GM12891 (cell line): ENCODE data around the gene PHRF1.

Experiments
- PAX5 ChIP-seq: IDR thresholded peaks from 2 replicates; pipeline ENCODE4 v1.6.1; 2011; ENCODE audit warnings: low read length, moderate library complexity, mild to moderate bottlenecking; ENCODE audit not compliant: insufficient read depth, severe bottlenecking
- POLR2A ChIP-seq: IDR thresholded peaks from 2 replicates; pipeline ENCODE4 v1.6.1; 2011; ENCODE audit warnings: low read depth, low read length, control low read depth
- POLR2AphosphoS5 ChIP-seq: IDR thresholded peaks from 2 replicates; pipeline ENCODE4 v1.6.1; 2011; ENCODE audit warnings: low read depth, low read length, control low read depth
- SPI1 ChIP-seq: IDR thresholded peaks from 2 replicates; pipeline ENCODE4 v1.6.1; 2011; ENCODE audit warnings: low read depth, low read length, control low read depth
- TAF1 ChIP-seq: IDR thresholded peaks from 2 replicates; pipeline ENCODE4 v1.6.1; 2011; ENCODE audit warnings: low read depth, low read length, control low read depth

DNA sequence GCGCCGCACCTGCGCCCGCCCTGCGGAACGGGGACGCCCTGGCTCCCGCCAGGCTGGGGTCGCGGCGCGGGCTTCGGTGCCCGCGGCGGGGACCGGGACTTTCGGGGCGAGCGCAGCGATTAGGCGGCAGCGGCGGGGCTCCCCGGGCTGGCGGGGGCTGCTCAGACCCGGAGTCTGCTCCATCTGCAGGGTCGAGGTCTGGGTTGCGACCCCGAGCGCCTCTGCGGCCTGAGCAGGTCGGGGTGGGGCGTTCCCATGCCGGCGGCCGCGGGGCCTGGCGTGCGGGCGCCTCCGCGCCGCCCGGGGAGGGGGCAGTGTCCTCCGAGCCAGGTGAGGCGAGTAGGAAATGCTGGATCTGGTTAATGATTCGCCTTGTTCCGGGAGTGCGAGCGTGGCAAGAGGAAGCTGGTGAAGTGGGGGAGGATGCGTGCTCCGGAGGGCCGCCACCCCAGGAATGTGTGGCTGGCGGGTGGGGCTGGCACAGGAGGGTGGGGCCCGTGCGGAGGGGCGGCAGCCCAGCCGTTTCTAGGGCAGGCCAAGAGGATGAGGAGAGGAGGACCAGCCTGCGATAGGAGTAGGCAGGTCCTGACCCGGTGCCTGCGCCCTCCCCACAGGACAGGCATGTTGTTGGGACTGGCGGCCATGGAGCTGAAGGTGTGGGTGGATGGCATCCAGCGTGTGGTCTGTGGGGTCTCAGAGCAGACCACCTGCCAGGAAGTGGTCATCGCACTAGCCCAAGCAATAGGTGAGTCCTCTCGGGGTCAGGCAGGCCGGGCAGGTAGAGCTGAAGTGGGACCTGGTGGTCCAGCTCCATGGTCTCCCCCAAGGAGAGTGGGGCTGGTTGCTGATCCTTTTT is 14.9 kb upstream of the PHRF1 start:
- TF ChIP-seq POLR2AphosphoS5 (no peak), TAF1 (no peak), POLR2A (no peak), SPI1 (no peak), PAX5 (no peak)
